Thyroid gland (tissue), 4 donors: ENCODE data around the gene TGOLN2. TPM values are rescaled to one million over a fixed set of nuclear protein-coding genes. Genes with fewer than 3 reads are reported as not detected.
"Not testable (repeated sequence)": the region's sequence is repeated elsewhere in the genome, so short reads cannot be mapped to it uniquely, and the experiment has no call there.

Experiments
- DNase-seq, 2 donors: peaks; one replicate each; pipeline ENCODE4 v3.0.0-alpha.2; 2019
- H3K27ac ChIP-seq, 3 donors: fragments of 200-600 bp; sonication (generic); 1 replicate in 2 of 3; 2 replicates in 1 of 3; pipeline ENCODE4 v1.5.1; 2016 to 2019; ENCODE audit warnings: mild to moderate bottlenecking in 1 of 3, moderate library complexity in 1 of 3
- H3K27me3 ChIP-seq: fragments of 200-600 bp; sonication (generic); one replicate; pipeline ENCODE4 v1.5.1; 2019
- H3K36me3 ChIP-seq, 2 donors: fragments of 200-600 bp; sonication (generic); one replicate each; pipeline ENCODE4 v1.5.1; 2016 to 2019
- H3K4me1 ChIP-seq, 2 donors: fragments of 200-600 bp; sonication (generic); one replicate each; pipeline ENCODE4 v1.5.1; 2017 to 2019
- H3K4me3 ChIP-seq, 3 donors: fragments of 200-600 bp; sonication (generic); replicated peaks in 1 of 3; 1 replicate in 2 of 3; 2 replicates in 1 of 3; pipeline ENCODE4 v1.5.1; 2016; ENCODE audit warnings: mild to moderate bottlenecking in 1 of 3
- H3K9me3 ChIP-seq: fragments of 200-600 bp; sonication (generic); one replicate; pipeline ENCODE4 v1.5.1; 2017
- POLR2A ChIP-seq, 2 donors: fragments of 450-650 bp; IDR thresholded peaks; one replicate each; pipeline ENCODE4 v1.6.1; 2017; ENCODE audit warnings: antibody characterized with exemption in 2 of 2, mild to moderate bottlenecking in 2 of 2, moderate library complexity in 1 of 2
- WGBS, 2 donors: methylation state at CpG; one replicate each; pipeline ENCODE4 v1.1.5; 2017; 5-methylcytosine and 5-hydroxymethylcytosine counted together
- intact Hi-C: fragments of 100-400 bp; cut with DNase I; formaldehyde crosslinking; loops from one replicate; pipeline ENCODE4 v1.15.1; 2023
- total RNA-seq, 4 donors: library from RNA; depleted of rRNA; stranded (reverse); fragments of >200 nt; gene quantifications; one replicate each; pipeline ENCODE4 v1.2.3, GENCODE V29; 2016
- TF ChIP-seq, protein P1 (sequence below), 6 experiments: fragments of 200-600 bp in 3 of 6; fragments of 450-650 bp in 3 of 6; sonication (generic) in 3 of 6; IDR thresholded peaks; one replicate each; pipeline ENCODE4 v1.5.1; 2016 to 2019; ENCODE audit warnings: antibody characterized with exemption in 6 of 6, mild to moderate bottlenecking in 2 of 6, inconsistent platforms in 1 of 6, moderate library complexity in 1 of 6

TGOLN2 gene
- total RNA-seq, 4 donors from 2014 or later: 146 to 207 (median 162) TPM

GRCh38 chr2:85369500-85369899 is 41.7 kb upstream of the TGOLN2 start:
- 75 to 80% methylated on average over 5 of the region's 5 CpGs for WGBS, 2 donors
- DNase-seq: no peak
- TF ChIP-seq, protein P1, sequence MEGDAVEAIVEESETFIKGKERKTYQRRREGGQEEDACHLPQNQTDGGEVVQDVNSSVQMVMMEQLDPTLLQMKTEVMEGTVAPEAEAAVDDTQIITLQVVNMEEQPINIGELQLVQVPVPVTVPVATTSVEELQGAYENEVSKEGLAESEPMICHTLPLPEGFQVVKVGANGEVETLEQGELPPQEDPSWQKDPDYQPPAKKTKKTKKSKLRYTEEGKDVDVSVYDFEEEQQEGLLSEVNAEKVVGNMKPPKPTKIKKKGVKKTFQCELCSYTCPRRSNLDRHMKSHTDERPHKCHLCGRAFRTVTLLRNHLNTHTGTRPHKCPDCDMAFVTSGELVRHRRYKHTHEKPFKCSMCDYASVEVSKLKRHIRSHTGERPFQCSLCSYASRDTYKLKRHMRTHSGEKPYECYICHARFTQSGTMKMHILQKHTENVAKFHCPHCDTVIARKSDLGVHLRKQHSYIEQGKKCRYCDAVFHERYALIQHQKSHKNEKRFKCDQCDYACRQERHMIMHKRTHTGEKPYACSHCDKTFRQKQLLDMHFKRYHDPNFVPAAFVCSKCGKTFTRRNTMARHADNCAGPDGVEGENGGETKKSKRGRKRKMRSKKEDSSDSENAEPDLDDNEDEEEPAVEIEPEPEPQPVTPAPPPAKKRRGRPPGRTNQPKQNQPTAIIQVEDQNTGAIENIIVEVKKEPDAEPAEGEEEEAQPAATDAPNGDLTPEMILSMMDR (IDR thresholded peaks at IDR 0.05): no peak
- TF ChIP-seq POLR2A (IDR thresholded peaks at IDR 0.05): no peak
- Histone ChIP-seq H3K4me3 (no peak overlapping the region), H3K4me1 (no peaks in the 10 kb centered on the region), H3K27ac (no peak overlapping the region), H3K27me3 (no peaks in the 10 kb centered on the region), H3K9me3 (no peaks in the 10 kb centered on the region), H3K36me3 (peaks cover 3 to 5% of the 10 kb centered on the region in 2 donors)
- intact Hi-C loops: no loop called here

DNA sequence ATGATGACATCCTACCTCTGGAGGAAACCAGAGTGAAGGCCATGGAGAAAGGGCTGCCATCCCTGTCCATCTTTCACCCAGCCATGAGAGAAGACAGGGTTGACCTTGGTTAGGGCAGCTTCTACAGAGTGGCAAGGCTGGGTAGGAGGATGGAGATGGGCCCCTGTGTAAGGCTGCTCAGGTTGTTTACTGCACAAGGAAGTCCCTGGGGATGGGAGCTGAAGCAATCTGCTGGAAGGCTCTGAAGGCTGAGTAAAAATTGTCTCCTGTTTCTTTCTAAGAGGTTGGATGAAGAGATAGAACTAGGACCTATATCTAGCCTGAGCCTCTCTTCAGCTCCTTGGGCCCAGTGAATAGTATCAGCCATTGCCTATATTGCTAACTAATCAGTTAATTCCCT is 41.1 kb upstream of the TGOLN2 start:
- TF ChIP-seq POLR2A (IDR thresholded peaks at IDR 0.05): no peak
- TF ChIP-seq, protein P1 (IDR thresholded peaks at IDR 0.05): no peak
- no peaks in the 10 kb centered on the region for H3K27me3 ChIP-seq
- DNase-seq: no peak
- peaks cover 3 to 5% of the 10 kb centered on the region in 2 donors for H3K36me3 ChIP-seq
- no peak overlapping the region for H3K4me3 ChIP-seq
- no peaks in the 10 kb centered on the region for H3K4me1 ChIP-seq
- no peak overlapping the region for H3K27ac ChIP-seq
- no peaks in the 10 kb centered on the region for H3K9me3 ChIP-seq
- intact Hi-C loops: no loop called here

GRCh38 chr2:85367180-85367579 is 39.4 kb upstream of the TGOLN2 start:
- peaks cover 5 to 11% of the 10 kb centered on the region in 2 donors for H3K36me3 ChIP-seq
- WGBS, 2 donors: 82 to 91% methylated on average over 5 of the region's 5 CpGs
- H3K9me3 ChIP-seq: no peaks in the 10 kb centered on the region
- H3K4me1 ChIP-seq: no peaks in the 10 kb centered on the region
- H3K4me3 ChIP-seq: no peak overlapping the region
- intact Hi-C loops: no loop called here
- TF ChIP-seq, protein P1 (IDR thresholded peaks at IDR 0.05): no peak
- no peaks in the 10 kb centered on the region for H3K27me3 ChIP-seq
- DNase-seq: no peak
- no peak overlapping the region for H3K27ac ChIP-seq

- H3K36me3 ChIP-seq, H3K27me3 ChIP-seq, H3K4me1 ChIP-seq, H3K4me3 ChIP-seq, DNase-seq, intact Hi-C loops, H3K27ac ChIP-seq, H3K9me3 ChIP-seq: not testable (repeated sequence)
- 96 to 98% methylated on average over 5 of the region's 5 CpGs for WGBS, 2 donors
Measured at GRCh38 chr2:85362653-85363387, 35.0 kb upstream of the TGOLN2 start.

DNA sequence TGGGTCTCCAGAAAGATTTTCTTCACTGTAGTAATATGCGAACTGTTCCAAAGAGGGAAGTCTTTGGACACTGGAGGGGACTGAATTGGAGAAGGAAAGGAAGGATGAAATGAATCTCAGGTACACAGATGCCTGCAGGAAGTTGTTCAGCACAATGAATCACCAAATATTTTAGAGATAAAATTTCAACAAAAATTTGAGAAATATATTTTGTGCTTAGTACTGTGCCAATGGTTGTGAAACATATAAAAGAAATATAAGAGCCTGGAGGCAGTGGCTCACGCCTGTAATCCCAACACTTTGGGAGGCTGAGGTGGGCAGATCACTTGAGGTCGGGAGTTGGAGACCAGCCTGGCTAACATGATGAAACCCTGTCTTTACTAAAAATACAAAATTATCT is 29.9 kb upstream of the TGOLN2 start:
- Histone ChIP-seq H3K9me3 (no peaks in the 10 kb centered on the region), H3K4me1 (peaks cover 9 to 22% of the 10 kb centered on the region in 2 donors), H3K27me3 (no peaks in the 10 kb centered on the region), H3K36me3 (peaks cover 0 to 3% of the 10 kb centered on the region in 2 donors), H3K27ac (no peak overlapping the region), H3K4me3 (no peak overlapping the region)
- intact Hi-C loops: loop anchor here (10.0 kb wide), 1 partner anchor 57 kb away; the partner anchor contains the start of genes CAPG and SH2D6
- TF ChIP-seq, protein P1 (IDR thresholded peaks at IDR 0.05): no peak
- no peak for TF ChIP-seq POLR2A (IDR thresholded peaks at IDR 0.05)
- DNase-seq: no peak
- WGBS, 2 donors: 93 to 95% methylated on average over 3 of the region's 3 CpGs
